Parathyroid adenoma (tissue), 2 donors: Measurements from ENCODE around the gene HOXC11.

Experiments used
- H2AFZ ChIP-seq: fragments of 300-600 bp; sonication (generic); one replicate; pipeline ENCODE4 v1.7.0; 2017; ENCODE audit warnings: antibody characterized with exemption, mild to moderate bottlenecking
- H3K27ac ChIP-seq: fragments of 300-600 bp; sonication (generic); one replicate; pipeline ENCODE4 v1.7.0; 2017
- H3K27me3 ChIP-seq: fragments of 300-600 bp; sonication (generic); one replicate; pipeline ENCODE4 v1.7.0; 2017; ENCODE audit warnings: low read length; ENCODE audit not compliant: control insufficient read depth, insufficient read depth
- H3K36me3 ChIP-seq: fragments of 300-600 bp; sonication (generic); one replicate; pipeline ENCODE4 v1.7.0; 2017; ENCODE audit warnings: low read length; ENCODE audit not compliant: control insufficient read depth, insufficient read depth
- H3K4me1 ChIP-seq: fragments of 300-600 bp; sonication (generic); one replicate; pipeline ENCODE4 v1.7.0; 2017; ENCODE audit warnings: control low read depth
- H3K4me2 ChIP-seq: fragments of 300-600 bp; sonication (generic); one replicate; pipeline ENCODE4 v1.7.0; 2017; ENCODE audit warnings: low read length
- H3K4me3 ChIP-seq: fragments of 300-600 bp; sonication (generic); one replicate; pipeline ENCODE4 v1.7.0; 2017; ENCODE audit warnings: low read depth, low read length
- H3K79me2 ChIP-seq: fragments of 300-600 bp; sonication (generic); one replicate; pipeline ENCODE4 v1.7.0; 2017; ENCODE audit warnings: control low read depth
- H3K9ac ChIP-seq: fragments of 300-600 bp; sonication (generic); one replicate; pipeline ENCODE4 v1.7.0; 2017; ENCODE audit warnings: mild to moderate bottlenecking
- H3K9me3 ChIP-seq: fragments of 300-600 bp; sonication (generic); one replicate; pipeline ENCODE4 v1.7.0; 2017; ENCODE audit warnings: low read length; ENCODE audit not compliant: control insufficient read depth
- CTCF ChIP-seq: fragments of 300-600 bp; sonication (generic); IDR thresholded peaks from one replicate; pipeline ENCODE4 v1.7.0; 2017; ENCODE audit warnings: antibody characterized with exemption, mild to moderate bottlenecking
- donor health status: primary hyperparathyroidism.

The HOXC11 gene

GRCh38 chr12:54009171-54010052 lies 36.5 kb downstream of the HOXC11 start:
- no peak overlapping the region for H3K4me3 ChIP-seq
- no peak overlapping the region for H2AFZ ChIP-seq
- H3K9me3 ChIP-seq = no peaks in the 10 kb centered on the region
- no peak overlapping the region for H3K27ac ChIP-seq
- peaks cover 3% of the 10 kb centered on the region for H3K4me1 ChIP-seq
- no peak for TF ChIP-seq CTCF
- no peak overlapping the region for H3K4me2 ChIP-seq
- peaks cover 18% of the 10 kb centered on the region for H3K27me3 ChIP-seq
- no peaks in the 10 kb centered on the region for H3K36me3 ChIP-seq
- no peak overlapping the region for H3K9ac ChIP-seq
- H3K79me2 ChIP-seq = no peaks in the 10 kb centered on the region

GRCh38 chr12:54010053-54010971 lies 37.4 kb downstream of the HOXC11 start:
- Histone ChIP-seq H3K9ac (no peak overlapping the region), H3K4me1 (peaks cover 3% of the 10 kb centered on the region), H3K4me3 (no peak overlapping the region)

GRCh38 chr12:54010972-54011664 lies 38.2 kb downstream of the HOXC11 start:
- H3K9ac ChIP-seq = no peak overlapping the region
- no peaks in the 10 kb centered on the region for H3K79me2 ChIP-seq
- peaks cover 19% of the 10 kb centered on the region for H3K27me3 ChIP-seq
- H3K4me2 ChIP-seq = no peak overlapping the region
- no peaks in the 10 kb centered on the region for H3K36me3 ChIP-seq
- H3K4me3 ChIP-seq = no peak overlapping the region
- no peaks in the 10 kb centered on the region for H3K9me3 ChIP-seq
- peaks cover 1% of the 10 kb centered on the region for H3K4me1 ChIP-seq
- no peak for TF ChIP-seq CTCF
- no peak overlapping the region for H3K27ac ChIP-seq
- no peak overlapping the region for H2AFZ ChIP-seq

More at GRCh38 chr12:54010053-54010971, 37.4 kb downstream of the HOXC11 start:
- Histone ChIP-seq H3K27ac (no peak overlapping the region), H3K27me3 (peaks cover 15% of the 10 kb centered on the region), H3K4me2 (no peak overlapping the region), H3K36me3 (no peaks in the 10 kb centered on the region), H2AFZ (no peak overlapping the region), H3K9me3 (no peaks in the 10 kb centered on the region), H3K79me2 (no peaks in the 10 kb centered on the region)
- no peak for TF ChIP-seq CTCF

GRCh38 chr12:54011665-54012532 lies 39.0 kb downstream of the HOXC11 start:
- no peaks in the 10 kb centered on the region for H3K9me3 ChIP-seq
- H3K79me2 ChIP-seq = no peaks in the 10 kb centered on the region
- H3K27me3 ChIP-seq = peaks cover 20% of the 10 kb centered on the region
- H3K36me3 ChIP-seq = no peaks in the 10 kb centered on the region
- no peak overlapping the region for H2AFZ ChIP-seq
- no peaks in the 10 kb centered on the region for H3K4me1 ChIP-seq
- H3K4me2 ChIP-seq = no peak overlapping the region
- no peak for TF ChIP-seq CTCF
- H3K4me3 ChIP-seq = no peak overlapping the region
- no peak overlapping the region for H3K27ac ChIP-seq
- H3K9ac ChIP-seq = no peak overlapping the region
